Measurements from ENCODE around the gene SLC38A1.

GRCh38 chr12:46246021-46246700 is 22.7 kb downstream of the SLC38A1 start:
- TF ChIP-seq CTCF (conservative IDR thresholded peaks at IDR 0.05; ENCODE audit: low read depth, low read length): no peak
- no peak for TF ChIP-seq EZH2 (IDR thresholded peaks at IDR 0.05; ENCODE audit: low read length, unreplicated experiment)
